CD4-positive, alpha-beta T cell treated with Interleukin-17A for 4 hours (primary cell): Measurements from ENCODE around the gene PCF11.
A peak's percentile ranks its signal among the peaks of the same experiment; 100 is the strongest.
"Not testable (repeated sequence)": the region's sequence is repeated elsewhere in the genome, so short reads cannot be mapped to it uniquely, and the experiment has no call there.

Source experiments
- DNase-seq: peaks from one replicate; pipeline ENCODE4 v3.0.0-alpha.2; 2020; ENCODE audit warnings: mixed read lengths

The PCF11 gene, protein sequence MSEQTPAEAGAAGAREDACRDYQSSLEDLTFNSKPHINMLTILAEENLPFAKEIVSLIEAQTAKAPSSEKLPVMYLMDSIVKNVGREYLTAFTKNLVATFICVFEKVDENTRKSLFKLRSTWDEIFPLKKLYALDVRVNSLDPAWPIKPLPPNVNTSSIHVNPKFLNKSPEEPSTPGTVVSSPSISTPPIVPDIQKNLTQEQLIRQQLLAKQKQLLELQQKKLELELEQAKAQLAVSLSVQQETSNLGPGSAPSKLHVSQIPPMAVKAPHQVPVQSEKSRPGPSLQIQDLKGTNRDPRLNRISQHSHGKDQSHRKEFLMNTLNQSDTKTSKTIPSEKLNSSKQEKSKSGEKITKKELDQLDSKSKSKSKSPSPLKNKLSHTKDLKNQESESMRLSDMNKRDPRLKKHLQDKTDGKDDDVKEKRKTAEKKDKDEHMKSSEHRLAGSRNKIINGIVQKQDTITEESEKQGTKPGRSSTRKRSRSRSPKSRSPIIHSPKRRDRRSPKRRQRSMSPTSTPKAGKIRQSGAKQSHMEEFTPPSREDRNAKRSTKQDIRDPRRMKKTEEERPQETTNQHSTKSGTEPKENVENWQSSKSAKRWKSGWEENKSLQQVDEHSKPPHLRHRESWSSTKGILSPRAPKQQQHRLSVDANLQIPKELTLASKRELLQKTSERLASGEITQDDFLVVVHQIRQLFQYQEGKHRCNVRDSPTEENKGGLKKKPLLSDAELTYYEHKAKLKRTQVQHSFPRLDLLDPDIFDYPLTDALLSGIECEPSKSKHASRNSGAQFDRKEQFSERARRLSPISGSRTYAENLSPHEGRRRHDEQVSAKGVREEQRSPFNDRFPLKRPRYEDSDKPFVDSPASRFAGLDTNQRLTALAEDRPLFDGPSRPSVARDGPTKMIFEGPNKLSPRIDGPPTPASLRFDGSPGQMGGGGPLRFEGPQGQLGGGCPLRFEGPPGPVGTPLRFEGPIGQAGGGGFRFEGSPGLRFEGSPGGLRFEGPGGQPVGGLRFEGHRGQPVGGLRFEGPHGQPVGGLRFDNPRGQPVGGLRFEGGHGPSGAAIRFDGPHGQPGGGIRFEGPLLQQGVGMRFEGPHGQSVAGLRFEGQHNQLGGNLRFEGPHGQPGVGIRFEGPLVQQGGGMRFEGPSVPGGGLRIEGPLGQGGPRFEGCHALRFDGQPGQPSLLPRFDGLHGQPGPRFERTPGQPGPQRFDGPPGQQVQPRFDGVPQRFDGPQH (N-terminal part only)

DNA sequence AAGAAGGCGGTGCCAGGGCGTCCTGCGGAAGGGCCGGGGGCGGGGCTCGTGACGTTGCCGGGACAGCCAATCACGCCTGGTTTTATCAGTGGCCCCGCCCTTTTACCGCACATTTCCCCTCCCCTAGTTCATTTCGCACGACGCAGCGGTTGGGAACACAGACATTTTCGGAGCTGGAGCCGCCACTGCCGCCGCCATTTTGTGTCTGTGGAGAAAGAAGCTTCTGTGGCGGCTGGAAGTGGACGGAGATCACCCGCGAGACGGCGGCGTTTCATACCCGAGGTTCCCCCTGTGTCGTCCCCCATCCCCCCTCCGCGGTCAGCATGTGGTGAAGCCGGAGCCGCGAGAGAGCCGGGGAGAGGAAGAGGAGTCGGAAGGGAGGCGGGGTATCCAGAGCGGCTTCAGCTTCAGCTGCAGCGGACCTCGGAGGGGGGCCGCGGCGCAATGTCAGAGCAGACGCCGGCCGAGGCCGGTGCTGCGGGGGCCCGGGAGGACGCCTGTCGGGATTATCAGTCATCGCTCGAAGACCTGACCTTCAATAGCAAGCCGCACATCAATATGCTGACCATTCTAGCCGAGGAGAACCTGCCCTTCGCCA is at the start of gene PCF11:
PCF11 (plus strand) TSS at position 136 of the 598 bp plus-strand sequence; CDS start at position 445, 309 bp downstream.
- DNase-seq = peak; percentile 99

DNA sequence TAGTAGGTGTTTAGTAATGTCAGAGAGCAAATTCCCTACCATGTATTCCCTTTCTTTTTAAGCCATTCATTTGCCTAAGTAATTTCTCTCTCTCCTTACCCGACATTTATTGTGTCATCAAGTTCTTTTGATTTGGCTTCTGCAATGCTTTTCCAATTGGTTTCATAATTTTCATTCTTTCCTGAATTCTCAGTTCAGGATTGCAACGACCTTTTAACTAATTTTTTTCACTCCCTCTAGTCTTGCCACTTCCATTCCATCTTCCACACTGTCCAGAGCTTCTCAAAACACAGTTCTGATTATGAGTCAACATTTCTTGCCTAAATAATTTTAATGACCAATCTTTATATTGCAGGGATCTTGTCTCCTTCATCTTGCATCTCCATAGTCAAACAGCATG is 44.0 kb upstream of the PCF11 start:
- no peak for DNase-seq

DNA sequence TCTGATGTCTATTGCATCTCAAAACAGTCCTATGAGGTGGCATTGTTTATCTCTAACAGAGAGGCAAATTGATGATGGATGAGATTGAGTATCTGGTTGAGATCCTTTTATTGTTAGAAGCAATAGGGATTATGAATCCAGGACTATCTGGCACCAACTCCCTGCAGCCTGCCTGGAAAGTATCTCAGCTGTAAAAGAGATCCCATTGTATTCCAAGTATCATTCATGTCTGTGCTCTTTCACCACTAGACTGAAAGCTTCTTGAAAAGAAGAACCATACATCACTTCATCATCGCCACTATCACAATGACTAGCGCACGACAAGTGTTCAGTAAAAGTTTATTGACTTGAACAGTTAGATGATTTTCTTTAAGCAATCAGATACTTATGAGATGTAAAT is 41.9 kb upstream of the PCF11 start:
- DNase-seq = no peak

DNA sequence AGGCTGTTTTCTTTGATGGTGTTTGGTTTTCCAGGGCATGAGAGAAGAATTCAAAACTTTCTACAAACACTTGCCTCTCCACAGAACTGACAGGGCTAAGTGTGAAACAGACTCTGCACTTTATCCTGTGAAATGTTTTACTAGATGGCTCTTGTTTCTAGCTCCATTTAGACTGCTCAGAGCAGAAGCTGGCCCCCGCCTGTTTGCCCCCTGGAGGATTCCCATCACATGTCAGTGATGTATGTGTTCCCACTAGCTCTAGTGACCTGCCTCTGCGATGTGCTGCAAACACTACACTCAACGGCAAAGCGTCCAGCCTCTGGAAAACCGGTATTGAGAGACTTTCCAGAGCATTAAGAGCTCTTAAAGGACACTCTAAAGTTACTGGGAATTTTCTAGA is 41.4 kb upstream of the PCF11 start:
- no peak for DNase-seq

DNA sequence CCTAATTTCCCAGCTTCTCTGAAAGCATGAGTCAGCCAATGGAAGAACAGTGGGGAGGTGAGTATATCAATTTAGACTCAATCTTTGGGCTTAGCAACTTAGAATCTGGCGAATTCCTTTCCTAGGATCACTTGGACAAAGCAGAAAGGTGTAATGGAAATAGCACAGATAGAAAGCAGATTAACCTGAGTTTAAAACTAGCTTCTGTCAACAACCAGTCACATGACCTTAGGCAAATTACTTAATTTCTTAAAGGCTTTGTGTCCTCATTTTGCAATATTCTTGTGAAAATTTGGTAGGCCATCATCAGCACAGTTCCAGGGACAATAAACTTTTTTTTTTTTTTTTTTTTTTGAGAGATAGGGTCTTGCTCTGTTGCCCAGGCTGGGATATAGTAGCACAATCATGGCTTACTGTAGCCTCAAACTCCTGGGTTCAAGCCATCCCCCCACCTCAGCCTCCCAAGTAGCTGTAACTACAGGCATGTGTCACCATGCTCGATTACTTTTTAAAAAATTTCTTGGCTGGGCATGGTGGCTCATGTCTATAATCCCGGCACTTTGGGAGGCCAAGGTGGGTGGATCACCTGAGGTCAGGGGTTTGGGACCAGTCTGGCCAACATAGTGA is 40.8 kb upstream of the PCF11 start:
- no peak for DNase-seq

DNA sequence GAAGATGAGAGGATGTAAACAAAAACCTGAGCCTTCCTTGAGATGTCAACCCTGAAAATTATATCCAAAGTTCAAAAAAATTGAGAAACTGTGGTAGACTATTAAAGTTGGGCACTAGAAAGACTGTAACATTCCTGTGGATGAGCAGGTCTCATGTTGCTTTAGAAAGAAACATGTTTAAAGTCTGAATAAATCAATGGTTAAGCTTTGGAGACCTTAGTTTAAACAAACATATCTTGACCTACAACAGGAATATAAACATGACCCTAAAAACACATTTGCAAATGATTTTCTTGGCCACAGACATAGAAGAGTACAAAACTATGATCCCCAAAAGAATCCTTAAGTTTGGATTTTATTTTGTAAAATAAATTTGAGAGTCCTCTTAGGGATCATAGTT is 38.1 kb upstream of the PCF11 start:
- DNase-seq = no peak

DNA sequence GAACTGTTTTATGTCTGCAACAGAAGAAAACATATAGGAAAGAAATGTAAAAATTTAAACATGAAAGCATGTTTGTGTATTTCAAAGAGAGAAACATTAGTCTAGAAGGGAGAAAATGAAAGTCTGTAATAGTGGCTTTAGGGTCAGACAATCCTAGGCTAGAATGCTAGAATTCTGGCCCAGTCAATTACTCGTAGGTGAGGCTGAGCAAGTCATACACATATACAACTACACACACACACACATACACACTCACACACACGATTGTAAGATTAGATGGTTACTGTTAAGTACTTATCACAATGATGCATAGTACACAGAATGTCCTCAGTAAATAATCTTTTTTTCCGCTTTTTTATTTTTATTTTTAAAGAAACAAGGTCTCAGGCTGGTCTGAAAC is 37.7 kb upstream of the PCF11 start:
- no peak for DNase-seq

DNA sequence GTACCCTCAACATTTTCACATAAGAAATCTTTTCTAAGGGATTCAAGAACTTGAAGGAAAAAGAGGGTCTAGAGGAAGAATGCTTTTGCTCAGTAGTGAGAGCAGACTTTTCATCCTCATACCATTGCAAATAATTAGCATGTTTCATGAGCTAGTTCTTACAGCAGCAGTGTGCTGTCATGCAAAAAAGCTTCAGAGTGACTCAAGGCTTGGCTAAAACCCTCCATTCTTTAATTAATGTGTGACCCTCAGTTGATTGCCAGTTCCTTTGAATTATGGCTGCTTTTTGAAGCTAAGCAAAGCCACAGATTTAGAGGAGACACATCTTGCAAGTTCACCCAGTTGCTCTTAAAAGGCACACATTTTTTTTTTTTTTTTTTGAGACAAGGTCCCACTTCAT is 36.6 kb upstream of the PCF11 start:
- no peak for DNase-seq

DNA sequence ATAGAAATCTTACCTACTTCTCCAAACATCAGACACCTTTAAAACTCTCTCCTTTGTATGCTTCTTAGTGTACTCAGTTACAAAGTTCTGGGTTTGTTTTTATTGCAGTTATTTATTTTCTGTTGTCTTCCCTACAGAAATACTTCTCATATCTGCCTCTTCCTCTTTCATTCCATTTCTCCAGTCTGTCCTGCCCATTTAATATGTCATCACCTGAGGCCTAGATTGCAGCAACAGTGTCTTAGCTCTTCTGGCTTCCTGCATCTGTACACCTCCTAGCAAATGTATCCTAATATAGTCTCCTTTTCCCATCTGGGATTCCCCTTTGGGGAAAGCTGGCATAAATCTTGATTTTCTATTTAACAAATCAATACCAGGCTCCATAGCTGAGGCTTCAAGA is 34.9 kb upstream of the PCF11 start:
- no peak for DNase-seq

DNA sequence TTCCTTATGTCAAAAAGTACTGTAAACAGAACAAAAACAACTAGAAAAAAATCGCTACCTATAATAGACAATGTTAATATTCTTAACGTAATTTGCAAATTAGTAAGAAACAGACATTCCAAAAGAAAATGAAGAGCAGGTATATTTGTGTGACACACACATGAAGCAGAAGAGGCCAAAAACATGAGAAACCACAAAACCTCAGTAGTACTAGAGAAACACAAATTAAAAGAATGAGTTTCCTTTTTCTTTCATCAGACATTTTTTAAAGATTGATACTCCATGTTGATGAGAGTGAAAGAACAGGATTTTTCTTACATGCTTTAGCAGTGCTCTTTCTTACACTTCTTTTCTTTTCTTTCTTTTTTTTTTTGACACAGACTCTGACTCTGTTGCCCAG is 34.2 kb upstream of the PCF11 start:
- DNase-seq = no peak

DNA sequence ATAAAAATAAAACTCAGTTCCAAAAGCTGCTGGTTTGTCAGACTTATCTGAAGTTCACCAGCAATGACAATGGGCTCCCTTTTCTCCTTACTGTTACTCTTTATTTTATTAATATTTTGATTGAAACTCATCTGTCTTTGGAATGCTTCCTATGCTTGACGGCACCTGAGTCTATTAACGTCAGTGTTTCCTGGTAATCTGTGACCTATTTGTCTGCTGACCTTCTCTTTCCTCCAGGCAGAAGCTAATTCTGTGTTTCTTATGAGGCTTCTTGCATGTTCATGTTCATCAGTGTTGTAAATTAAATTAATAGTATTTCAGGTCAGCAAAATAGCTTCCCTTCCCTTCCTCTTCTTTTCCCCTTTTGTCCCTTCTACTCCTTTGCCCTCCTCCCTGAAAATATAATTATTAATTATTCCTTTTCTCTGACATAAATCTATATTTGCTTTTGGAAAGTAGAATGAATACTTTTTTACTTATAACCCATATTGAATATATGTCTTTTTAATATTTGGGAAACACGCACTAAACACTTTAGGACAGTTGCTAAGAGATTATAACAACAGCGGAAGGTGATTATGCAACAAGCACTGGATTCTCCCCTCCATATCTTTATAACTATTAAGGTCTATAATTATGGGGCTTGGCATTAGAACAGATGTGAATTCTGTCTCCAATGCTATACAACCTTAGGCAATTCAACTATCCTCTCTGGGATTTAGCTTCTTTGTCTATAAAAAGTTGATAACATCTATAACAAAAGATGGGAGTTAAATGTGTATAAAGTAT is 32.1 kb upstream of the PCF11 start:
- no peak for DNase-seq

DNA sequence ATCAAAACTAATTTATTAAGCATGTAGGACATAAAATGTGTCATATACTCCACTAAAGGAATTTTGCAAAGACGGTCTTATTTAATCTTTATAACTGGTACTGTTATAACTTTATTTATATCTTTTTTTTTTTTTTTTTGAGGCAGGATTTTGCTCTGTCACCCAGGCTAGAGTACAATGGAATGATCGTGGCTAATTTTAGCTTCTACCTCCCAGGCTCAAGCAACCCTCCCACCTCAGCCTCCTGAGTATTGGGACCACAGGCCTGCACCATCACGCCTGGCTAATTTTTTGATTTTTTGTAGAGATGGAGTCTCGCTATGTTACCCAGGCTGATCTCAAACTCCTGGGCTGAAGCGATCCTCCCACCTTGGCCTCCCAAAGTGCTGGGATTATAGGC is 31.4 kb upstream of the PCF11 start:
- no peak for DNase-seq

DNA sequence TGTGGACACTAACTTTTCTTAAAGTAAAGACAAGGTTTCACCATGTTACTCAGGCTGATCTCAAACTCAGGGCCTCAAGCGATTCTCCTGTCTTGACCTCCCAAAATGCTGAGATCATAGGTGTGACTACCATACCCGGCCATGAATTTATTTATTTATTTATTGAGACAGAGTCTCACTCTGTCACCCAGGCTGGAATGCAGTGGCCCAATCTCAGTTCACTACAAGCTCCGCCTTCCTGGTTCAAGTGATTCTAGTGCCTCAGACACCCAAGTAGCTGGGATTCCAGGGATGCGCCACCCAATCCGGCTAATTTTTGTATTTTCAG is 29.7 kb upstream of the PCF11 start:
- DNase-seq = no peak

DNA sequence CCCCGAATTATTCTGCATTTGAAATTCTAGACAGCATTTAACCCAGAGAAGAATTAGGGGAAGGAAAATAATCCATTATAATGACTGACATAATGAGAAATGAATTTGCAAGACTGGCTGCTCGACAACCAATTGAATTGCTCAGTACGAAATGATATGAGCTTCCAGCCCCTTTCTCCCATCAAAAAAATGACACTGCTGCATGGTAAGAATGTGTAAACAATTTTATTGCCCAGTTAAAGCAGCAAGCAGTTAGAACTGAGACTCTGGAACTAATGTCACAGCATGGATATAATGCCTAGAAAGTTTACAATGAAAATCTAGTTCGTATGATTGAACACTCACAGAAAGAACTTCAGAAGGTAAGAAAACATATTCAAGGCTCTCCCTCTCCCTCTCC is 24.7 kb upstream of the PCF11 start:
- no peak for DNase-seq

DNA sequence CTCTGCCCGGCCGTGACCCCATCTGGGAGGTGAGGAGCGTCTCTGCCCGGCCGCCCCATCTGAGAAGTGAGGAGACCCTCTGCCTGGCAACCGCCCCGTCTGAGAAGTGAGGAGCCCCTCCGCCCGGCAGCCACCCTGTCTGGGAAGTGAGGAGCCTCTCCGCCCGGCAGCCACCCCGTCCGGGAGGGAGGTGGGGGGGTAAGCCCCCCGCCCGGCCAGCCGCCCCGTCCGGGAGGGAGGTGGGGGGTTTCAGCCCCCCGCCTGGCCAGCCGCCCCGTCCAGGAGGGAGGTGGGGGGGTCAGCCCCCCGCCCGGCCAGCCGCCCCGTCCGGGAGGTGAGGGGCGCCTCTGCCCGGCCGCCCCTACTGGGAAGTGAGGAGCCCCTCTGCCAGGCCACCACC is 23.7 kb upstream of the PCF11 start:
- not testable (repeated sequence) for DNase-seq

DNA sequence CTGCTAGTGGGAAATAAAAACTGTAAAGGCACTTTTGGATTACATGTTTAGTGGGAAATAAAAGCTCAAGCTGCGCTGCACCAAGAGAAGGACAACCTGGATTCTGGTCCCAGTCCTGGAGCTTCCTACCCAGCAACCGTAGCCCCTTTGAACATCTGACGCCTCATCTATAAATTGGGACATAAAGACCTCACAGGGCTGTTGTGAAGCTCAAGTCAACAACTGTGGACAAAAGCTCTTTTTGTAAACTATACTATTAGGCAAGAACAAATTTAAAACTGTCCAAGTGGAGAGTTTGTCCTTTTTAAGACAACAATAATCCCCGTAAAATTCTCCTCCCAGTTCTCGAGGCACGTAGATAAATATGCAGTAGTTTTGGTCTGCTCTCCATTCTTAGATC is 17.6 kb upstream of the PCF11 start:
- no peak for DNase-seq

DNA sequence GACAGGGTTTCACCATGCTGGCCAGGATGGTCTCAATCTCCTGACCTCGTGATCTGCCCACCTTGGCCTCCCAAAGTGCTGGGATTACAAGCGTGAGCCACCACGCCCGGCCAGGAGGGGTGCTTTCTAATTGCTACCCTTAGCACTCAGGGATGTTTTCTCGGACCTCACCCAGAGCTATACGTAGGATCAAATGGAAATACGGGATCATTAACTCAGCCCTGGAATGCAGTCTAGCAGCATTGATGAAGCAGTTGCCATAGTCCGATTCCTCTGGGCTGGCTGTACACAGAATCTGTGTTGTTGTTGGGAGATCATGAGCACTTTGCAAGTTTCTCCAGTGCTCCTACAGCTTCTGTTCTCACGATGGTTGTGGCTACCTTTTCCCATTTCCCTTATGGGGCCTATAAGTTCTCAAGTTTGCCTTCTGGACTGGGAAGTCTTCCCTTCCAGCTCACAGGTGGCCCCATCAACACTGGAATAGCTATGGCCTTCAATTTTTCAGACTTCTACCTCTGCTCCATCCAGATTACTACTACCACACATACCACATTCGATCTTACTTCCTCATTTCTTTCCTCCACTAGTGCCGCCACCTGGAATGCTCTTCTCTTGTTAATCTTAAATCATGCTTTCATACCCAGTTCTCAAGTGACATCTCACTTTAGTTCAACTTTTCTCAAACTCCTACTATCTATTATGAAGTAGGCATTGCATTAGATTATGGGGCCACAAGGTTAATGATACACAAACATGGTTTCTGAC is 16.1 kb upstream of the PCF11 start:
- no peak for DNase-seq

DNA sequence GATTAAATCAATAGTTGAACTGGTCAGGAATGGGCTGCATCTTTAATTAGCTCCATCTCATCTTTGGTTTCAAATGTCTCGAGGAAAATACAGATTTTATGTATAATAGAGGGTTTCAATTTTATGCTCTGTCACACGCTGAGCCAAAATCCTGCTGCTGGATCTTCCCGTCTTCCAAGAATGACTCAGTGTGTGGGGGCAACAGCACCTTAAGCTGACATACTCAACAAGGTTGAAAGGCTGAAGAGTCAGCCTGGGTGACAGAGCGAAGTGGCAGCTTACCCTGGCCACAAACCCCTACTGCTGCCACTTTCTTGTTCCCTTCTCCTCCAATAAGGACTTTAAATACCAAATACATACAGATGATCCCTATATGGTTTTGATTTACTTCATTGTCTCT is 9.0 kb upstream of the PCF11 start:
- no peak for DNase-seq

DNA sequence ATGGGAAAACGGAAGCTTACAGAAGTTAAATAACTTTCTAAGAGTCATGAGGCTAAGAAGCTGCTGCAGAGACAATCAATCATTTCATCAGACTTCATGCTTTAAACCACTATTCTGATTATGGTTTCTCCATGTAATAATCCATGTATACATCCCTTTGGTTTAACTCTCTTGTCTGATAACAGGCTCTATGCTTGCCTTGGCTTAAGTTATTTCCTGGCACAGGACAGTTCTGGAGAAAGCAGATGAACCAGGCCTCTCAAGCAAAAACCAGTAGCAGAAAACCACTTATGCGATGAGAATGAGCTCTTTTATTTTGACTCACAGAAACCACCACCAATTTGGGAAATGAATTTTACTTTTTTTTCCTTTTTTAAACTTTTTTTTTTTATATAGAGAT is 6.5 kb upstream of the PCF11 start:
- no peak for DNase-seq

DNA sequence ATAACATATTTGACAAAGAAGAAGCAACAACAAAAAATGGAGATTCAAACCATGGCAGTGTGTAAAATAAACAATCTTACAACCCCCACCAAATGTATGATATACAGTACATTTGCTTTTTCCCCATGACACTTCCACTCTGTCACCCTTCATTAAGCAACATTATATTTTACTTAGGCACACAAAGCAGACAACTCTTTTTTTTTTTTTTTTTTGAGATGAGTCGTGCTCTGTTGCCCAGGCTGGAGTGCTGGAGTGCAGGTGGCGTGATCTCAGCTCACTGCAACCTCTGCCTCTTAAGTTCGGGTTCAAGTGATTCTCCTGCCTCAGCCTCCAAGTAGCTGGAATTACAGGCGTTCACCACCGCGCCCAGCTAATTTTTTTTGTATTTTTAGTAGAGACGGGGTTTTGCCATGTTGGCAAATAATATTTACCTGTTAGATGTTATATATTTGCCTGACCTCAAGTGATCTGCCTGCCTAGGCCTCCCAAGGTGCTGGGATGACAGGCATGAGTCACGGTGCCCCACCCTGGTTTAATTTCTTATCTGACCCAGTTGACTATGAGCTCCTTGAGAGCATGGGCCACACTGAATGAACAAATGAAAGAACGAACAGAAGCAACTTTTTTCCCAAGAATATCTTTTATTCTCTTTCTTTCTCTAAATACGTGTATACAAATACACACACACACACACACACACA is 5.5 kb upstream of the PCF11 start:
- DNase-seq = no peak
